ENCODE data around the gene PDXP. TPM values are rescaled to one million over a fixed set of nuclear protein-coding genes. Genes with fewer than 3 reads are reported as not detected.

Gene PDXP
- total and polyA plus RNA-seq, 4 donors, result 23.4 to 42.2 (median 28.5) TPM

GRCh38 chr22:37713761-37714160 is 55.2 kb downstream of the PDXP start:
- Histone ChIP-seq H3K36me3 (ENCODE audit: control insufficient read depth in 4 of 4, insufficient read depth in 3 of 4, low read depth in 1 of 4, low read length in 3 of 4) (peaks cover 0 to 2% (median 0%) of the 10 kb centered on the region in 4 donors), H3K27ac (ENCODE audit: low read depth in 1 of 2, low read length in 2 of 2) (no peak overlapping the region), H3K9ac (ENCODE audit: low read depth in 1 of 2, low read length in 2 of 2) (no peak overlapping the region), H3K4me1 (ENCODE audit: control insufficient read depth in 4 of 4, insufficient read depth in 4 of 4, low read length in 3 of 4) (no peaks in the 10 kb centered on the region), H3K4me3 (ENCODE audit: low read depth in 1 of 3, low read length in 3 of 3) (no peak overlapping the region), H3K9me3 (ENCODE audit: control insufficient read depth in 4 of 4, low read length in 3 of 4) (no peaks in the 10 kb centered on the region), H3K27me3 (ENCODE audit: control insufficient read depth in 4 of 4, insufficient read depth in 4 of 4, low read length in 3 of 4) (no peaks in the 10 kb centered on the region)
- DNase-seq (ENCODE audit: low spot score), result no peak
- TF ChIP-seq FOXA2 (IDR thresholded peaks at IDR 0.05), result no peak
- TF ChIP-seq ATF3 (IDR thresholded peaks at IDR 0.05), result no peak
- TF ChIP-seq FOXA1 (IDR thresholded peaks at IDR 0.05), result no peak
- no peak for TF ChIP-seq SP1 (IDR thresholded peaks at IDR 0.05)
- no peak for TF ChIP-seq MAX (IDR thresholded peaks at IDR 0.05)
- 96% methylated on average over 7 of the region's 7 CpGs for WGBS

- Histone ChIP-seq H3K4me3 (ENCODE audit: low read depth in 1 of 3, low read length in 3 of 3) (no peak overlapping the region), H3K27ac (ENCODE audit: low read depth in 1 of 2, low read length in 2 of 2) (no peak overlapping the region), H3K27me3 (ENCODE audit: control insufficient read depth in 4 of 4, insufficient read depth in 4 of 4, low read length in 3 of 4) (no peaks in the 10 kb centered on the region), H3K9me3 (ENCODE audit: control insufficient read depth in 4 of 4, low read length in 3 of 4) (no peaks in the 10 kb centered on the region), H3K9ac (ENCODE audit: low read depth in 1 of 2, low read length in 2 of 2) (no peak overlapping the region), H3K36me3 (ENCODE audit: control insufficient read depth in 4 of 4, insufficient read depth in 3 of 4, low read depth in 1 of 4, low read length in 3 of 4) (peaks cover 0 to 2% (median 0%) of the 10 kb centered on the region in 4 donors), H3K4me1 (ENCODE audit: control insufficient read depth in 4 of 4, insufficient read depth in 4 of 4, low read length in 3 of 4) (no peaks in the 10 kb centered on the region)
- 91% methylated on average over 2 of the region's 2 CpGs for WGBS
- DNase-seq (ENCODE audit: low spot score), result no peak
- no peak for TF ChIP-seq FOXA1 (IDR thresholded peaks at IDR 0.05)
- TF ChIP-seq FOXA2 (IDR thresholded peaks at IDR 0.05), result no peak
- TF ChIP-seq REST (IDR thresholded peaks at IDR 0.05), result no peak
Measured at GRCh38 chr22:37714634-37715033, 56.1 kb downstream of the PDXP start.

- Histone ChIP-seq H3K36me3 (ENCODE audit: control insufficient read depth in 4 of 4, insufficient read depth in 3 of 4, low read depth in 1 of 4, low read length in 3 of 4) (peaks cover 0 to 2% (median 0%) of the 10 kb centered on the region in 4 donors), H3K27me3 (ENCODE audit: control insufficient read depth in 4 of 4, insufficient read depth in 4 of 4, low read length in 3 of 4) (no peaks in the 10 kb centered on the region), H3K4me1 (ENCODE audit: control insufficient read depth in 4 of 4, insufficient read depth in 4 of 4, low read length in 3 of 4) (no peaks in the 10 kb centered on the region), H3K4me3 (ENCODE audit: low read depth in 1 of 3, low read length in 3 of 3) (no peak overlapping the region), H3K9ac (ENCODE audit: low read depth in 1 of 2, low read length in 2 of 2) (no peak overlapping the region), H3K27ac (ENCODE audit: low read depth in 1 of 2, low read length in 2 of 2) (no peak overlapping the region), H3K9me3 (ENCODE audit: control insufficient read depth in 4 of 4, low read length in 3 of 4) (no peaks in the 10 kb centered on the region)
- WGBS, result 95% methylated on average over 7 of the region's 7 CpGs
- no peak for DNase-seq (ENCODE audit: low spot score)
- no peak for TF ChIP-seq FOXA1 (IDR thresholded peaks at IDR 0.05)
- no peak for TF ChIP-seq NR2F2 (IDR thresholded peaks at IDR 0.05)
- TF ChIP-seq MAX (IDR thresholded peaks at IDR 0.05), result no peak
- no peak for TF ChIP-seq GABPA (IDR thresholded peaks at IDR 0.05 in 1 of 2, conservative IDR thresholded peaks at IDR 0.05 in 1 of 2)
- TF ChIP-seq RAD21 (IDR thresholded peaks at IDR 0.05), result no peak
- TF ChIP-seq HNF4G (IDR thresholded peaks at IDR 0.05), result no peak
- no peak for TF ChIP-seq YY1 (IDR thresholded peaks at IDR 0.05)
- TF ChIP-seq HNF4A (conservative IDR thresholded peaks at IDR 0.05), result no peak
- no peak for TF ChIP-seq CTCF (IDR thresholded peaks at IDR 0.05; ENCODE audit: low read depth, low read length, missing input control)
- no peak for TF ChIP-seq ZBTB33 (IDR thresholded peaks at IDR 0.05)
- TF ChIP-seq TAF1 (conservative IDR thresholded peaks at IDR 0.05), result no peak
- no peak for TF ChIP-seq RXRA (IDR thresholded peaks at IDR 0.05)
- no peak for TF ChIP-seq REST (IDR thresholded peaks at IDR 0.05)
- TF ChIP-seq FOXA2 (IDR thresholded peaks at IDR 0.05), result no peak
Measured at GRCh38 chr22:37715760-37716159, 57.2 kb downstream of the PDXP start.

Measured in liver (tissue), 9 donors.